NB4 (cell line): ENCODE data around the gene PCNT.

Experiments used
- CTCF ChIP-seq: IDR thresholded peaks from one replicate; pipeline ENCODE4 v1.5.1; 2012; ENCODE audit warnings: low read depth, low read length
- MYC ChIP-seq: IDR thresholded peaks from 2 replicates; pipeline ENCODE4 v1.6.1; 2011; ENCODE audit warnings: low read depth, low read length
- POLR2A ChIP-seq: IDR thresholded peaks from 2 replicates; pipeline ENCODE4 v1.6.1; 2011; ENCODE audit warnings: mild to moderate bottlenecking; ENCODE audit not compliant: insufficient read length; ENCODE audit errors: extremely low read depth

- TF ChIP-seq POLR2A (no peak), CTCF (no peak), MYC (no peak)
These were observed 26.4 kb upstream of the PCNT start for GRCh38 chr21:46297338-46298271.
